Measurements from ENCODE around the gene KBTBD13. TPM values are rescaled to one million over a fixed set of nuclear protein-coding genes. Genes with fewer than 3 reads are reported as not detected.
A peak's percentile ranks its signal among the peaks of the same experiment; 100 is the strongest.

Gene KBTBD13
- total and polyA plus RNA-seq, 10 donors = not detected

GRCh38 chr15:65105038-65105437 lies 28.5 kb downstream of the KBTBD13 start:
- WGBS, 5 donors = 90 to 96% (median 95%) methylated on average over 5 of the region's 5 CpGs
- Histone ChIP-seq H3K27ac (no peak overlapping the region), H3K9me3 (no peaks in the 10 kb centered on the region), H3K4me1 (peaks cover 0 to 9% (median 1%) of the 10 kb centered on the region in 6 donors), H3K36me3 (peaks cover 0 to 74% (median 27%) of the 10 kb centered on the region in 6 donors), H3K4me3 (no peak overlapping the region), H3K27me3 (replicated peaks in 1 of 7) (no peaks in the 10 kb centered on the region)
- intact Hi-C loops (cut with DNase I; ENCODE audit: low total_unique reads) = no loop called here
- DNase-seq = no peak
- TF ChIP-seq POLR2A (IDR thresholded peaks at IDR 0.05) (no peak), POLR2AphosphoS5 (IDR thresholded peaks at IDR 0.05) (no peak)
- TF ChIP-seq, protein P1, sequence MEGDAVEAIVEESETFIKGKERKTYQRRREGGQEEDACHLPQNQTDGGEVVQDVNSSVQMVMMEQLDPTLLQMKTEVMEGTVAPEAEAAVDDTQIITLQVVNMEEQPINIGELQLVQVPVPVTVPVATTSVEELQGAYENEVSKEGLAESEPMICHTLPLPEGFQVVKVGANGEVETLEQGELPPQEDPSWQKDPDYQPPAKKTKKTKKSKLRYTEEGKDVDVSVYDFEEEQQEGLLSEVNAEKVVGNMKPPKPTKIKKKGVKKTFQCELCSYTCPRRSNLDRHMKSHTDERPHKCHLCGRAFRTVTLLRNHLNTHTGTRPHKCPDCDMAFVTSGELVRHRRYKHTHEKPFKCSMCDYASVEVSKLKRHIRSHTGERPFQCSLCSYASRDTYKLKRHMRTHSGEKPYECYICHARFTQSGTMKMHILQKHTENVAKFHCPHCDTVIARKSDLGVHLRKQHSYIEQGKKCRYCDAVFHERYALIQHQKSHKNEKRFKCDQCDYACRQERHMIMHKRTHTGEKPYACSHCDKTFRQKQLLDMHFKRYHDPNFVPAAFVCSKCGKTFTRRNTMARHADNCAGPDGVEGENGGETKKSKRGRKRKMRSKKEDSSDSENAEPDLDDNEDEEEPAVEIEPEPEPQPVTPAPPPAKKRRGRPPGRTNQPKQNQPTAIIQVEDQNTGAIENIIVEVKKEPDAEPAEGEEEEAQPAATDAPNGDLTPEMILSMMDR (IDR thresholded peaks at IDR 0.05 in 8 of 11, conservative IDR thresholded peaks at IDR 0.05 in 3 of 11) = no peak

DNA sequence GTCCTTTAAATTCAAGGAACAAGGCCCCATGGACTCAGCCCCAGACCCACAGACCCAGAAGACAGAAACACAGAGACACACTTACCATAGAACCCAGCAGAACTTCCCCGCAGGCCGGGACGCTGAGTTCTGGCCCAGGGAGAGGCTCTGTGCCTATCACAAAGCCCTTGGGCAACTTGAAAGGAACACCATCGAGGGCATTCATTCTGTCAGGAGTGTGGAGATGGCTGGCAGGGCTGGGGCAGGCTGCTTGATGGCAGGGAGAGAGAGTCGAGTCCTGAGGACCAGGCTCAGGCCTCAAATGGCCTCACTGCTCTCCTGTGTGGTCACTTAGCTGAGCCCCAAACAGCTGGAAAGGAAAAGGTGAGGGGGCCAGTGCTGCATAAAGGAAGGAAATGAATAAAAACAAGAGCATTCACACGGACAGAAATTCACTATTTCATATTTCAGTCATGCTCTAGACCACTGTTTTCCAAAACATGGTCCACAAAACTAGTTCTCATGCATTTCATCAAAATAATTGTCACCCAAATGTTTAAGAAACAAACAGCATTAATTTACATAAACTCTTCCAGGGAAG lies 29.6 kb downstream of the KBTBD13 start:
- TF ChIP-seq, protein P1 (IDR thresholded peaks at IDR 0.05 in 8 of 11, conservative IDR thresholded peaks at IDR 0.05 in 3 of 11) = no peak
- TF ChIP-seq POLR2A (IDR thresholded peaks at IDR 0.05) = no peak
- TF ChIP-seq POLR2AphosphoS5 (IDR thresholded peaks at IDR 0.05) = no peak
- Histone ChIP-seq H3K4me3 (no peak overlapping the region), H3K36me3 (peaks cover 0 to 63% (median 24%) of the 10 kb centered on the region in 6 donors), H3K4me1 (peaks cover 0 to 8% (median 1%) of the 10 kb centered on the region in 6 donors), H3K9me3 (no peaks in the 10 kb centered on the region), H3K27me3 (replicated peaks in 1 of 7) (no peaks in the 10 kb centered on the region), H3K27ac (no peak overlapping the region)
- WGBS, 5 donors = 73 to 80% (median 76%) methylated on average over 6 of the region's 6 CpGs
- DNase-seq = no peak
- intact Hi-C loops (cut with DNase I; ENCODE audit: low total_unique reads) = no loop called here

DNA sequence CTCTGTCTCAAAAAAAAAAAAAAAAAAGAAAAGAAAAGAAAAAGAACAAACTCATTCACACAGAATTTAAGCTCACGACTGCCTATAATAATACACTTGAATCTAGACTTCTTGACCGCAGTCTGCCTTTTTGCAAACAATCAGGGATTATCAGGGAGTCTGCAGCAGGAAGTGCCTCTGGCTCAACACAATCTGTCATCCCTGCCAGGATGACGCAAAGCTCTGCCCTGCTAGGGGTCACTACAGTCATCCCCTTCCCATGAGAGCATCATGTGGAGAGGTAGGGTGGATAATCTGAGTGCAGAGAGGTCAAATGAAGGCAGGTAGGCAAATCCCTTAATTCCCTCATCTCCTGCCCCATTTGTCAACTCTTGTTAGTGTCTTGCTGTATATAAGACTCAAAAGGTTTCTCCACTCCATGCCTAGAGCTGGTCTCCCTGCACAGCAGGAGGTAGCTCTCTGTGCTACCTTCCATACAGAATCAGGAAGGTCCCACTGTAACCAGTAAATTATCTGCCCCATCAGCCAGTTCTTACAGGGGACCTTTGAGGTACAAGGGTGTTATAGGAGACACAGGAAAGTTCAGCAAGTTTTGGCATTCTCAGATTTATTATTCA lies 34.2 kb downstream of the KBTBD13 start:
- DNase-seq = no peak
- intact Hi-C loops (cut with DNase I; ENCODE audit: low total_unique reads) = no loop called here
- no peak for TF ChIP-seq POLR2AphosphoS5 (IDR thresholded peaks at IDR 0.05)
- TF ChIP-seq, protein P1 (IDR thresholded peaks at IDR 0.05 in 8 of 11, conservative IDR thresholded peaks at IDR 0.05 in 3 of 11) = no peak

GRCh38 chr15:65115086-65115485 lies 38.5 kb downstream of the KBTBD13 start, which contains the start of gene UBAP1L:
UBAP1L (minus strand) TSS chr15:65115200; CDS start chr15:65106215, 8,985 bp downstream.
- TF ChIP-seq POLR2AphosphoS5 (IDR thresholded peaks at IDR 0.05) = no peak
- TF ChIP-seq POLR2A (IDR thresholded peaks at IDR 0.05) = no peak
- TF ChIP-seq, protein P1 (IDR thresholded peaks at IDR 0.05 in 8 of 11, conservative IDR thresholded peaks at IDR 0.05 in 3 of 11) = no peak
- WGBS, 5 donors = 92 to 96% (median 95%) methylated on average over 2 of the region's 2 CpGs
- DNase-seq = no peak
- no peaks in the 10 kb centered on the region for H3K27me3 ChIP-seq (replicated peaks in 1 of 7)
- no peak within 1 kb of the TSS for H3K27ac ChIP-seq
- no peaks in the 10 kb centered on the region for H3K4me1 ChIP-seq
- H3K4me3 ChIP-seq = no peak within 1 kb of the TSS
- intact Hi-C loops (cut with DNase I; ENCODE audit: low total_unique reads) = no loop called here
- no peaks in the 10 kb centered on the region for H3K9me3 ChIP-seq
- H3K36me3 ChIP-seq = peaks cover 4 to 90% (median 52%) of the 10 kb centered on the region in 6 donors

More for the DNA sequence above, 34.2 kb downstream of the KBTBD13 start:
- no peaks in the 10 kb centered on the region for H3K9me3 ChIP-seq
- peak overlapping the region in 1 of 8 donors; percentile 21 for H3K27ac ChIP-seq
- peaks cover 0 to 64% (median 19%) of the 10 kb centered on the region in 6 donors for H3K36me3 ChIP-seq
- no peaks in the 10 kb centered on the region for H3K27me3 ChIP-seq (replicated peaks in 1 of 7)
- H3K4me3 ChIP-seq = no peak overlapping the region
- H3K4me1 ChIP-seq = no peaks in the 10 kb centered on the region
- WGBS, 5 donors = 54 to 75% (median 63%) methylated on average over 3 of the region's 3 CpGs

Data from spleen (tissue), 11 donors.